ENCODE measurements around the gene KDF1. TPM values are rescaled to one million over a fixed set of nuclear protein-coding genes. Genes with fewer than 3 reads are reported as not detected.

The KDF1 gene
- total RNA-seq, 1 experiment from 2014 or later = 23.0 TPM

GRCh38 chr1:26983863-26984262 lies 23.6 kb upstream of the KDF1 start:
- TF ChIP-seq POLR2AphosphoS5 (IDR thresholded peaks at IDR 0.05; ENCODE audit: low read depth, low read length) (no peak), YY1 (IDR thresholded peaks at IDR 0.05; ENCODE audit: extremely low read depth, insufficient replicate concordance, low read depth, low read length) (no peak), EZH2phosphoT487 (IDR thresholded peaks at IDR 0.05; ENCODE audit: borderline replicate concordance) (no peak), POLR2A (IDR thresholded peaks at IDR 0.05; ENCODE audit: borderline replicate concordance, extremely low read depth, insufficient read depth, insufficient read length) (no peak), SP1 (IDR thresholded peaks at IDR 0.05; ENCODE audit: low read depth) (no peak), EGR1 (IDR thresholded peaks at IDR 0.05; ENCODE audit: low read depth) (no peak), RAD21 (IDR thresholded peaks at IDR 0.05; ENCODE audit: low read depth) (no peak), FOSL1 (IDR thresholded peaks at IDR 0.05; ENCODE audit: low read depth) (no peak), CTCF (IDR thresholded peaks at IDR 0.05 in 2 of 3, conservative IDR thresholded peaks at IDR 0.05 in 1 of 3; ENCODE audit: borderline replicate concordance in 1 of 3, insufficient read depth in 1 of 3, low read depth in 2 of 3, low read length in 2 of 3) (no peak), MAX (IDR thresholded peaks at IDR 0.05) (no peak), TCF7L2 (IDR thresholded peaks at IDR 0.05; ENCODE audit: borderline replicate concordance, extremely low read depth, insufficient read depth, insufficient read length) (no peak), SIN3A (IDR thresholded peaks at IDR 0.05; ENCODE audit: low read depth) (no peak)

More at GRCh38 chr1:26983863-26984262, 23.6 kb upstream of the KDF1 start:
- no peaks in the 10 kb centered on the region for H3K36me3 ChIP-seq (ENCODE audit: control insufficient read depth in 1 of 2, insufficient read depth in 2 of 2, low read length in 2 of 2)
- no peaks in the 10 kb centered on the region for H3K9me2 ChIP-seq (ENCODE audit: insufficient read depth)
- H3K79me2 ChIP-seq (ENCODE audit: insufficient read depth, low read length) = no peaks in the 10 kb centered on the region
- H3K4me1 ChIP-seq (ENCODE audit: control insufficient read depth in 1 of 2, insufficient read depth in 2 of 2, low read length in 2 of 2) = peaks cover 8 to 22% of the 10 kb centered on the region in 2 experiments
- no peak for DNase-seq (ENCODE audit: low read depth, low spot score)
- H3K27me3 ChIP-seq (ENCODE audit: insufficient read depth, low read length) = no peaks in the 10 kb centered on the region
- H3K9ac ChIP-seq (ENCODE audit: low read length) = no peak overlapping the region
- no TSS peak for BruUV-seq (replicated peaks)
- no peak overlapping the region for H3K27ac ChIP-seq (ENCODE audit: low read depth, low read length)
- H4K20me1 ChIP-seq (ENCODE audit: insufficient read depth) = no peaks in the 10 kb centered on the region
- no peak for ATAC-seq
- no peak overlapping the region for H3K4me3 ChIP-seq (replicated peaks in 1 of 2; ENCODE audit: low read depth in 1 of 2, low read length in 2 of 2)
- no peaks in the 10 kb centered on the region for H3K9me3 ChIP-seq (ENCODE audit: control insufficient read depth in 1 of 2, insufficient read depth in 1 of 2, low read depth in 1 of 2, low read length in 2 of 2)
- intact Hi-C loops (cut with micrococcal nuclease) = no loop called here
- RAD21 ChIA-PET (ENCODE audit: low non-redundant PET in 1 of 2, low total read pairs in 2 of 2, uncharacterized antibody in 2 of 2, unreplicated experiment in 2 of 2) = no interaction called here
- POLR2A ChIA-PET = interaction anchor here (1.6 kb wide), 1 partner anchor 10 kb away, joined by 8 read pairs; the partner anchor contains the start of gene TRNP1
- H3K4me2 ChIP-seq (ENCODE audit: low read length) = no peak overlapping the region
- CTCF ChIA-PET = no interaction called here
- H2AFZ ChIP-seq (ENCODE audit: low read depth, low read length, poor library complexity, severe bottlenecking) = no peak overlapping the region
